Activated naive CD4-positive, alpha-beta T cell treated with anti-CD3 and anti-CD28 coated beads for 36 hours (primary cell): Measurements from ENCODE around the gene PSMD11. TPM values are rescaled to one million over a fixed set of nuclear protein-coding genes. Genes with fewer than 3 reads are reported as not detected.
A peak's percentile ranks its signal among the peaks of the same experiment; 100 is the strongest.
"Not testable (repeated sequence)": the region's sequence is repeated elsewhere in the genome, so short reads cannot be mapped to it uniquely, and the experiment has no call there.

Experiments
- CTCF ChIA-PET: fragments of 350-600 bp; sonication (Branson Sonifier 250); formaldehyde crosslinking; loops from one replicate; lab custom pipeline; 2021; ENCODE audit warnings: antibody characterized with exemption; lab: Charles Lee
- DNase-seq: peaks from one replicate; pipeline ENCODE4 v3.0.0-alpha.2; 2020
- H3K27ac Mint-ChIP-seq: one replicate; pipeline ENCODE4 v1.8.0; 2021; ENCODE audit warnings: mild to moderate bottlenecking, mixed read lengths
- H3K27me3 Mint-ChIP-seq: one replicate; pipeline ENCODE4 v1.8.0; 2021; ENCODE audit warnings: low read depth, mixed read lengths
- H3K36me3 Mint-ChIP-seq: one replicate; pipeline ENCODE4 v1.8.0; 2021; ENCODE audit warnings: low read depth, mixed read lengths
- H3K4me1 Mint-ChIP-seq: one replicate; pipeline ENCODE4 v1.8.0; 2021; ENCODE audit warnings: low read depth, mixed read lengths
- H3K4me3 Mint-ChIP-seq: one replicate; pipeline ENCODE4 v1.8.0; 2021; ENCODE audit warnings: mild to moderate bottlenecking, moderate library complexity, mixed read lengths
- H3K9me3 Mint-ChIP-seq: one replicate; pipeline ENCODE4 v1.8.0; 2021; ENCODE audit warnings: mixed read lengths
- intact Hi-C: fragments of 100-400 bp; cut with micrococcal nuclease; formaldehyde crosslinking; loops from one replicate; pipeline ENCODE4 v1.15.1; 2023
- total RNA-seq, 2 experiments: library from RNA; stranded (reverse); gene quantifications; one replicate each; pipeline ENCODE4 v1.2.3, GENCODE V29; 2021

PSMD11 gene
- total RNA-seq, result 100 to 1,000 TPM; 132 to 145 TPM

DNA sequence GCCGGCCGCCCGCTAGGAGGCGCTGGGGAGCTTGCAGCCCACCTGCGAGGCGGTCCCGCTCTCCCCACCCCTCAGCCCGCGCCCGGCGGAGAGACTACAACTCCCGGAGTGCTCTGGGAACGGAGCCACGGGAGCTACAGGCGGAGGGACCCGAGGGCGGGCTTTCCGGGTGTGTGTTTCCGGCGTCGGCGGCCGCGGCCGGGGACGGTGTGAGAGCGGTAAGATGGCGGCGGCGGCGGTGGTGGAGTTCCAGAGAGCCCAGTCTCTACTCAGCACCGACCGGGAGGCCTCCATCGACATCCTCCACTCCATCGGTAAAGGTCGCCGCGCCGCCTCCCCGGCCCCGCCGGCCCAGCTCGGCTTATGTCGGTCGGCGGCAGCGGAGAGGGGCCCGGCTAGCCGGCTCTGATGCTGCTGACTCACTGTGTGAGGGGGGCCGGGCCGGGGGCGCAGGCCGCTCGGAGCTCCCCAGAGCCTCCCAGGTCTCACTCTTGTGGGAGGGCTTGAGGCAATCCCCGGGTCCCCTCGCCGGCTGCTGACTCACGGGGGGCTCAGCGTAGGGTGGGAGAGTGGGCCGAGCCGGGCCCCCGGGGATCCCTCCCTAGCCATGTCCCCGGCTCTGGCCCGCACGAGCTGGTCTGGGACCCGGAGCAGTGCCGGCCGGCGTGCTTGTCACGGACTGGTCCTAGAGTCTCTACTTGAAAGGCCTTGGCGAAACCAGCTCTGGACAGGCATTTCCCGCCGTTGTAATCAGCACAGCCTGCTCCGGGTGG is at the start of gene PSMD11:
TSS of gene PSMD11 (plus strand) at position 210 of the 773 bp plus-strand sequence. CDS start at position 224, 14 bp downstream.
- DNase-seq, result peak; percentile 98
- intact Hi-C loops, result loop anchor here (1.0 to 5.0 kb wide), 8 partner anchors 17 to 432 kb away; partner anchors contain the start of genes C17orf75, MYO1D and ZNF207
- H3K27me3 Mint-ChIP-seq, result peaks cover 5% of the 10 kb centered on the region
- peak within 1 kb of the TSS; percentile 93 for H3K4me3 Mint-ChIP-seq
- no peaks in the 10 kb centered on the region for H3K9me3 Mint-ChIP-seq
- peak within 1 kb of the TSS; percentile 89 for H3K27ac Mint-ChIP-seq
- CTCF ChIA-PET, result interaction anchor here (0.6 to 7.9 kb wide), 31 partner anchors 9 to 433 kb away, joined by 3 to 96 read pairs (median 4); partner anchors contain the start of gene CDK5R1
- H3K4me1 Mint-ChIP-seq, result peaks cover 25% of the 10 kb centered on the region
- H3K36me3 Mint-ChIP-seq, result peaks cover 26% of the 10 kb centered on the region

- intact Hi-C loops, result no loop called here
- Mint-ChIP-seq H3K27ac (peak overlapping the region; percentile 53), H3K36me3 (peaks cover 7% of the 10 kb centered on the region), H3K9me3 (peaks cover 2% of the 10 kb centered on the region), H3K4me3 (no peak overlapping the region), H3K27me3 (no peaks in the 10 kb centered on the region), H3K4me1 (peaks cover 2% of the 10 kb centered on the region)
- no peak for DNase-seq
- CTCF ChIA-PET, result no interaction called here
Observed at GRCh38 chr17:32396343-32396742, 48.0 kb upstream of the PSMD11 start.

GRCh38 chr17:32398946-32399345 is 45.4 kb upstream of the PSMD11 start:
- intact Hi-C loops, result no loop called here
- no peak overlapping the region for H3K27ac Mint-ChIP-seq

DNA sequence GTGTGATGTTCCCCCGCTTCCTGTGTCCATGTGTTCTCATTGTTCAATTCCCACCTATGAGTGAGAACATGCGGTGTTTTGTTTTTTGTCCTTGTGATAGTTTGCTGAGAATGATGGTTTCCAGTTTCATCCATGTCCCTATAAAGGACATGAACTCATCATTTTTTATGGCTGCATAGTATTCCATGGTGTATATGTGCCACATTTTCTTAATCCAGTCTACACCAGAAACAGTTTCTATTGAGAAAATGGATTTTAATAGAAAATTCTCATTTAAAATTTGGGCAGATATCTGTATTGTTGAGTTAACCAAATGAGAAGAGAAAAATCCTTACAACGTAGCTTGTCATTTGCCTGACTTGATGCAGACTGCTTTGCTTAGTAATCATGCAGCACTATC is 34.2 kb upstream of the PSMD11 start:
- CTCF ChIA-PET, H3K9me3 Mint-ChIP-seq, H3K27ac Mint-ChIP-seq, H3K4me3 Mint-ChIP-seq, H3K27me3 Mint-ChIP-seq, H3K36me3 Mint-ChIP-seq, DNase-seq, H3K4me1 Mint-ChIP-seq, intact Hi-C loops: not testable (repeated sequence)

More at GRCh38 chr17:32398946-32399345, 45.4 kb upstream of the PSMD11 start:
- CTCF ChIA-PET, result interaction anchor here (0.6 to 1.1 kb wide), 2 partner anchors 45 to 83 kb away, joined by 3 to 4 read pairs; partner anchors contain the start of gene PSMD11
- Mint-ChIP-seq H3K4me3 (no peak overlapping the region), H3K9me3 (peaks cover 2% of the 10 kb centered on the region), H3K27me3 (no peaks in the 10 kb centered on the region), H3K36me3 (peaks cover 3% of the 10 kb centered on the region), H3K4me1 (peaks cover 2% of the 10 kb centered on the region)
- DNase-seq, result no peak

DNA sequence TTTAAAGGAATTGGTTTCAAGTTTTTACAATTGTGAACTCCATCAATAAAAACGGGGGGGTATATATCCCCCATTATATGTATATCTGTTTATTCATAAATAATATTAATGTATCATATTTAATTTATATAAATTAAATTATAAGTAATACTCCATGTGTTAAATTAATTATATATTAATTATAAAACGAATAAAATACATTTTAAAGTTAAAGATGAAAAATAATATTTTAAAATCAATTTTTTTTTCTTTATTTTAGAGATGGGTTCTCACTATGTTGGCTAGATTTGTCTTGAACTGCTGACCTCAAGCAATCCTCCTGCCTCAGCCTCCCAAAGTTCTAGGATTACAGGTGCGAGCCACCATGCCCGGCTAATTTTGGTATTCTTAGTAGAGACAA is 17.4 kb upstream of the PSMD11 start:
- H3K4me3 Mint-ChIP-seq, result no peak overlapping the region
- no peaks in the 10 kb centered on the region for H3K4me1 Mint-ChIP-seq
- H3K9me3 Mint-ChIP-seq, result peaks cover 14% of the 10 kb centered on the region
- CTCF ChIA-PET, result no interaction called here
- no peak for DNase-seq
- intact Hi-C loops, result no loop called here
- peaks cover 7% of the 10 kb centered on the region for H3K36me3 Mint-ChIP-seq
- no peak overlapping the region for H3K27ac Mint-ChIP-seq
- no peaks in the 10 kb centered on the region for H3K27me3 Mint-ChIP-seq

DNA sequence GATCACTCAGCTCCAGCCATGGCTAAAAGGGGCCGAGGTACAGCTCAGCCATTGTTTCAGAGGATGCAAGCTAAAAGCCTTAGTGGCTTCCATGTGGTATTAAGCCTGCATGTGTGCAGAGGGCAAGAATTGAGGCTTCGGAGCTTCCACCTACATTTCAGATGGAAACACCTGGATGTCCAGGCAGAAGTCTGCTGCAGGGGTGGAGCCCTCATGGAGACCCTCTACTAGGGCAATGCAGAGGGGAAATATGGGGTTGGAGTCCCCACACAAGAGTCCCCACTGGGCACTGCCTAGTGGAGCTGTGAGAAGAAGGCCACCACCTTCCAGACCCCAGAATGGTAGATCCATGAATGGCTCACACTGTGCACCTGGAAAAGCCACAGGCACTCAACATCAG is 14.7 kb upstream of the PSMD11 start:
- H3K27ac Mint-ChIP-seq, result no peak overlapping the region
- intact Hi-C loops, result no loop called here

DNA sequence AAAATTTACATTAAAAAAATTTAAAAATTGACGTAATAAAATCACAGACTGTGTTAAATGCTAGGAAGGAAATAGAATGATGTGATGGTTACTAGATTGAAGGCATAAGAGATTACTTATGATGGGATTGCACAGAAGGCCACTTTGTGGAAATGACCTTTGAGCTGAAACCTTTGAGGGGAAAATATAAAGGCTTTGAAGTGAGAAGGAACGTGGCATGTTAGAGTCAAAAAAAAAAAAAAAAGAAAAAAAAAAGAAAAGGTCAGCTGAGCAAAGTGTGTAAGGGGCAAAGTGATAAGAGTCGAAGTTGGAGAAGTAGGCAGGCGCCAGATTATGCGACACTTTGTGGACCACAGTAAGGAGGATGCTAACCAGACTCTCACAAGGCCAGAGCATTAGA is 3.6 kb upstream of the PSMD11 start:
- intact Hi-C loops, result loop anchor here (5.0 kb wide), 1 partner anchor 188 kb away; no protein-coding TSS in a partner anchor
- peaks cover 3% of the 10 kb centered on the region for H3K9me3 Mint-ChIP-seq
- DNase-seq, result no peak
- H3K4me3 Mint-ChIP-seq, result no peak overlapping the region
- peaks cover 5% of the 10 kb centered on the region for H3K4me1 Mint-ChIP-seq
- H3K27ac Mint-ChIP-seq, result no peak overlapping the region
- CTCF ChIA-PET, result interaction anchor here (0.6 kb wide), 1 partner anchor 9 kb away, joined by 3 read pairs; no protein-coding TSS in a partner anchor
- H3K36me3 Mint-ChIP-seq, result peaks cover 6% of the 10 kb centered on the region
- H3K27me3 Mint-ChIP-seq, result peaks cover 5% of the 10 kb centered on the region

More for the DNA sequence above, 14.7 kb upstream of the PSMD11 start:
- H3K4me1 Mint-ChIP-seq, result no peaks in the 10 kb centered on the region
- CTCF ChIA-PET, result interaction anchor here (2.2 kb wide), 1 partner anchor 14 kb away, joined by 5 read pairs; the partner anchor contains the start of gene PSMD11
- peaks cover 14% of the 10 kb centered on the region for H3K9me3 Mint-ChIP-seq
- no peaks in the 10 kb centered on the region for H3K27me3 Mint-ChIP-seq
- no peak overlapping the region for H3K4me3 Mint-ChIP-seq
- no peak for DNase-seq
- H3K36me3 Mint-ChIP-seq, result peaks cover 7% of the 10 kb centered on the region

- Mint-ChIP-seq H3K4me1 (peaks cover 16% of the 10 kb centered on the region), H3K27ac (no peak overlapping the region), H3K4me3 (no peak overlapping the region), H3K27me3 (peaks cover 5% of the 10 kb centered on the region), H3K9me3 (no peaks in the 10 kb centered on the region), H3K36me3 (peaks cover 14% of the 10 kb centered on the region)
- no peak for DNase-seq
- CTCF ChIA-PET, result interaction anchor here (7.9 kb wide), 1 partner anchor 21 kb away, joined by 96 read pairs; no protein-coding TSS in a partner anchor
- intact Hi-C loops, result loop anchor here (5.0 kb wide), 1 partner anchor 190 kb away; no protein-coding TSS in a partner anchor
Observed at GRCh38 chr17:32441886-32442285, 2.4 kb upstream of the PSMD11 start.

- Mint-ChIP-seq H3K27ac (no peak overlapping the region), H3K36me3 (peaks cover 25% of the 10 kb centered on the region), H3K9me3 (no peaks in the 10 kb centered on the region), H3K4me3 (peak overlapping the region; percentile 93), H3K4me1 (peaks cover 24% of the 10 kb centered on the region), H3K27me3 (peaks cover 5% of the 10 kb centered on the region)
- DNase-seq, result no peak
- intact Hi-C loops, result loop anchor here (1.0 to 5.0 kb wide), 8 partner anchors 17 to 433 kb away; partner anchors contain the start of genes C17orf75, MYO1D and ZNF207
- CTCF ChIA-PET, result interaction anchor here (0.6 to 7.9 kb wide), 30 partner anchors 8 to 434 kb away, joined by 3 to 96 read pairs (median 4); partner anchors contain the start of gene CDK5R1
Observed at GRCh38 chr17:32443827-32444300, 446 bp upstream of the PSMD11 start.

DNA sequence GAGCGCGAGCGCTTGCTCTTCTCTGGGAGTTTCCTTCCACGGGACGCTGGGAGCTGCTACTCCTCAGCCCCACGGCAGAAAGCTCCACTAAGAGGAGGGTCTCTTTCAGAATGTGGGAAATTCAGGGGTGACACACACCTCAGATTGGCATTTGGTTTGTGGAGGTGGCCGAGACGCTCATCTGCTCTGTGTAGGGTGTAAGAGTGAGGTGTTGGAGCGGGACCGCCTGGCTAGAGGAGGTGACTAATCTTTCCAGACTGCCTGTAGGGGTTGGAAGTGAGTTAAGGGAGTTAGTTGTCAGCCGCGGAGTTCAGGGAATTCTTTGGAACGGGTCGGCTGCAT is 735 bp downstream of the PSMD11 start:
- intact Hi-C loops, result loop anchor here (2.0 kb wide), 3 partner anchors 44 to 432 kb away; partner anchors contain the start of genes C17orf75 and MYO1D
- Mint-ChIP-seq H3K9me3 (no peaks in the 10 kb centered on the region), H3K36me3 (peaks cover 31% of the 10 kb centered on the region), H3K27me3 (peaks cover 5% of the 10 kb centered on the region), H3K27ac (peak overlapping the region; percentile 89), H3K4me3 (peak overlapping the region; percentile 93), H3K4me1 (peaks cover 26% of the 10 kb centered on the region)
- CTCF ChIA-PET, result interaction anchor here (0.6 to 7.9 kb wide), 8 partner anchors 14 to 174 kb away, joined by 3 to 96 read pairs (median 6); partner anchors contain the start of gene CDK5R1
- peak; percentile 44 for DNase-seq

DNA sequence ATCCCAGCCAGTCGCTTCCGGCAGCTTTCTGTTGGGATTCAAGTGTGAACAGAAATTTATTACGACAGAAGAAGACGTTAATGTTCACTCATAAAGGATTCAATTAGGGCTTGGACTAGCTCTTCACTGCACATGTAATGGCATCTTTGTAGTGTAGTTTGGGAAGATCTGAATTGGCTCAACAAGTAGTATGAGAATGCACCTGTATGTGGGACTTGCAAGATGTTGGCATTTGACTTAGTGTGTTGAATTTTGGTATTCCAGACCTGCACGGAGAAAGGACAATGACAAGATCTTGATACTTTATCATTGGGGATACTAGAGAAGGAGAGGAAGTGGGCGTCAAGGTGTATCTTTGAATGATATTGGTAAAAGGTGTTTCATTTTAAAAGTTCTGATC is 1.2 kb downstream of the PSMD11 start:
- Mint-ChIP-seq H3K36me3 (peaks cover 33% of the 10 kb centered on the region), H3K27me3 (peaks cover 5% of the 10 kb centered on the region), H3K9me3 (no peaks in the 10 kb centered on the region), H3K4me3 (peak overlapping the region; percentile 93), H3K27ac (peak overlapping the region; percentile 89), H3K4me1 (peaks cover 27% of the 10 kb centered on the region)
- intact Hi-C loops, result loop anchor here (2.0 kb wide), 3 partner anchors 43 to 431 kb away; partner anchors contain the start of genes C17orf75 and MYO1D
- CTCF ChIA-PET, result interaction anchor here (0.6 to 7.9 kb wide), 6 partner anchors 17 to 174 kb away, joined by 3 to 96 read pairs (median 8); partner anchors contain the start of gene CDK5R1
- DNase-seq, result no peak

DNA sequence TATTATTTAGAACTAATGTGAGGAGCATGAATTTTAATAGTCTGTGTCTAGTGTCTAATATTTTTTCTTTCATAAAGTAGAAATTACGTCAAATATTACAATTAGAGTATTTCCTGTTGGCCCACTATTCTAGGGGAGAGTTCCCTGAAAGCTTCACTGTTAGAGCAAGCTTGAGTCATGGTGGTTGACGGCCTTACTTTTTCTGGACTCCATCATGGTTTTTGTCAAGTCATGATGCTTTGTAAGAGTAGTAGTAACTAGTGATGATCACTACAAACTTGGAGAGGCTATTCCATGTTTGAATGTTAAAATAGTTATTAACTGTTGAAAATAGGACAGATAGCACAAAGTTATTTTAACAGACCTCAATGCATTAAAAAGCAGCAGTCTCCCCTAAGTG is 1.7 kb downstream of the PSMD11 start:
- H3K36me3 Mint-ChIP-seq, result peaks cover 37% of the 10 kb centered on the region
- H3K27ac Mint-ChIP-seq, result peak overlapping the region; percentile 4
- CTCF ChIA-PET, result interaction anchor here (0.6 to 7.9 kb wide), 2 partner anchors 17 to 22 kb away, joined by 3 to 96 read pairs; no protein-coding TSS in a partner anchor
- H3K4me1 Mint-ChIP-seq, result peaks cover 31% of the 10 kb centered on the region
- intact Hi-C loops, result loop anchor here (2.0 kb wide), 3 partner anchors 43 to 431 kb away; partner anchors contain the start of genes C17orf75 and MYO1D
- H3K4me3 Mint-ChIP-seq, result peak overlapping the region; percentile 93
- DNase-seq, result no peak
- H3K9me3 Mint-ChIP-seq, result no peaks in the 10 kb centered on the region
- peaks cover 5% of the 10 kb centered on the region for H3K27me3 Mint-ChIP-seq
